Heart right ventricle (tissue), 16 donors: Measurements from ENCODE around the gene TMEM269. TPM values are rescaled to one million over a fixed set of nuclear protein-coding genes. Genes with fewer than 3 reads are reported as not detected.

ENCODE experiments used
- ATAC-seq, 8 donors: fragments of 200-7000 bp; cut with Tn5 transposase; one replicate each; pipeline ENCODE4 v1.9.1; 2020; ENCODE audit warnings: mild to moderate bottlenecking in 8 of 8, moderate library complexity in 8 of 8, moderate number of reproducible peaks in 1 of 8
- DNase-seq, 2 donors: peaks; one replicate each; pipeline ENCODE4 v3.0.0-alpha.2; 2020
- H3K27ac ChIP-seq, 10 donors: fragments of 200-600 bp; sonication (generic) in 2 of 10; one replicate each; pipeline versions ENCODE4 v1.5.0 to v1.8.0; 2020 to 2022; ENCODE audit warnings: mild to moderate bottlenecking in 3 of 10
- H3K27me3 ChIP-seq, 7 donors: fragments of 200-600 bp; one replicate each; pipeline ENCODE4 v1.8.0; 2021 to 2022; ENCODE audit warnings: mild to moderate bottlenecking in 2 of 7
- H3K36me3 ChIP-seq, 9 donors: fragments of 200-600 bp; sonication (generic) in 1 of 9; one replicate each; pipeline versions ENCODE4 v1.5.0 to v1.8.0; 2020 to 2022; ENCODE audit warnings: mild to moderate bottlenecking in 2 of 9
- H3K4me1 ChIP-seq, 9 donors: fragments of 200-600 bp; sonication (generic) in 1 of 9; one replicate each; pipeline versions ENCODE4 v1.5.0 to v1.8.0; 2020 to 2022; ENCODE audit warnings: mild to moderate bottlenecking in 4 of 9
- H3K4me3 ChIP-seq, 10 donors: fragments of 200-600 bp; sonication (generic) in 2 of 10; one replicate each; pipeline versions ENCODE4 v1.5.0 to v1.8.0; 2020 to 2022; ENCODE audit warnings: mild to moderate bottlenecking in 7 of 10, moderate library complexity in 2 of 10
- H3K9me3 ChIP-seq, 11 donors: fragments of 200-600 bp in 10 of 11; sonication (generic) in 2 of 11; one replicate each; pipeline versions ENCODE4 v1.5.0 to v1.8.0; 2013 to 2022; ENCODE audit warnings: mild to moderate bottlenecking in 2 of 11, control low read depth in 1 of 11, moderate library complexity in 1 of 11
- WGBS, 2 donors: extraction: QIAGEN DNeasy Blood & Tissue Kit; methylation state at CpG; one replicate each; pipeline ENCODE4 v1.1.7; 2013; ENCODE audit warnings: inconsistent platforms in 1 of 2; 5-methylcytosine and 5-hydroxymethylcytosine counted together
- intact Hi-C, 10 donors: fragments of 100-400 bp; cut with DNase I; formaldehyde crosslinking; loops; one replicate each; pipeline versions ENCODE4 v1.11.1 to v1.14.2; 2022
- polyA plus RNA-seq, 2 donors: library from polyadenylated mRNA; stranded (reverse); fragments of 200-250 nt; gene quantifications; one replicate each; pipeline ENCODE4 v1.2.3, GENCODE V29; 2013
- total RNA-seq, 10 donors: library from RNA; stranded (reverse); fragmentation: NEBNext Ultra II Directional in 3 of 10; extraction: Animal tissue kit (Norgen Biotek cat#: 25700) in 3 of 10; gene quantifications; one replicate each; pipeline versions ENCODE4 v1.2.1 to v1.2.4, GENCODE V29; 2021 to 2023
- TF ChIP-seq, protein P1 (sequence below), 9 donors: fragments of 200-600 bp; sonication (generic) in 2 of 9; IDR thresholded peaks; one replicate each; pipeline versions ENCODE4 v1.5.0 to v1.8.0; 2021 to 2022; ENCODE audit warnings: antibody characterized with exemption in 9 of 9, mild to moderate bottlenecking in 5 of 9, moderate library complexity in 1 of 9
- donor health status: Arrhythmogenic right ventricular cardiomyopathy.
- donor health status: ischemic (EF 13 %, LVEDD 7.1; RV severe dilation, severe dysfunction).
- donor health status: healthy with polysubstance abuse.
- donor health status: DM: no; HTN: yes; CAD: no.
- donor health status: DM: no; HTN: no; CAD: no.
- donor health status: ischemic (EF 25% LVEDD 6.9; RV normal size, moderate dysfunction).
- donor health status: ischemic (EF 25% LVEDD 5.7; RV mildly dilated, moderate dysfunction).
- donor health status: healthy.
- donor health status: DM: yes; HTN: yes; CAD: no.
- donor health status: Ischemic cardiomyopathy.
- donor health status: ischemic (EF 35%, LVEDD 5.7; RV mildly dilated, moderate dysfunction).
- donor health status: nonischemic (EF 11% LVEDD 7.7; RV severe dilation, severe dysfunction).
- donor health status: DM: yes; HTN: yes; CAD: no.
- donor health status: PGD.
- donor health status: ischemic (EF 29% LVEDD 5.4; RV normal size, mild dysfunction).
- donor health status: nonischemic (EF 23%, LVEDD 6.1; RV moderate dilation, normal function).

Gene TMEM269
- total and polyA plus RNA-seq, 12 donors, result 0.01 to 0.09 (median 0.07) TPM; not detected in 9

DNA sequence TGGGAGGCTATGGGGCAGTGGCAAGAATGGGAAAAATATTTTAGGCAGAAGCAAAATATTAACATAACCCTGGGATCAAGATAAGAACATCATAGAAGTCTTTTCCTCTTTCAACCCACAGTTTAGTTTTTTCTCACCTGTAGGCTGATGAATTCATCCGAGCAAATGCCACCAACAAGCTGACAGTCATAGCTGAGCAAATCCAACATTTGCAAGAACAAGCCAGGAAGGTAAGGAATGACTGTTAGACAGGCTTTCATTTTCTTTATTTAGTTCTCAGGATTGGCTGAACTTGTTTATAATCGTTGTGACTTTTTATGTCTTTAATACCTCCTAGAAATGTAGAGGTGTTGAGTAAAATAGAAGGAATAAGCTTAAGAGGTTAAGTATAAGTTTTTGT is 11.4 kb upstream of the TMEM269 start:
- Histone ChIP-seq H3K36me3 (peaks cover 0 to 72% (median 41%) of the 10 kb centered on the region in 9 donors), H3K27me3 (no peaks in the 10 kb centered on the region), H3K9me3 (no peaks in the 10 kb centered on the region), H3K4me3 (no peak overlapping the region), H3K27ac (no peak overlapping the region), H3K4me1 (peaks cover 2 to 25% (median 10%) of the 10 kb centered on the region in 9 donors)
- ATAC-seq (no peak), DNase-seq (no peak)
- TF ChIP-seq, protein P1, sequence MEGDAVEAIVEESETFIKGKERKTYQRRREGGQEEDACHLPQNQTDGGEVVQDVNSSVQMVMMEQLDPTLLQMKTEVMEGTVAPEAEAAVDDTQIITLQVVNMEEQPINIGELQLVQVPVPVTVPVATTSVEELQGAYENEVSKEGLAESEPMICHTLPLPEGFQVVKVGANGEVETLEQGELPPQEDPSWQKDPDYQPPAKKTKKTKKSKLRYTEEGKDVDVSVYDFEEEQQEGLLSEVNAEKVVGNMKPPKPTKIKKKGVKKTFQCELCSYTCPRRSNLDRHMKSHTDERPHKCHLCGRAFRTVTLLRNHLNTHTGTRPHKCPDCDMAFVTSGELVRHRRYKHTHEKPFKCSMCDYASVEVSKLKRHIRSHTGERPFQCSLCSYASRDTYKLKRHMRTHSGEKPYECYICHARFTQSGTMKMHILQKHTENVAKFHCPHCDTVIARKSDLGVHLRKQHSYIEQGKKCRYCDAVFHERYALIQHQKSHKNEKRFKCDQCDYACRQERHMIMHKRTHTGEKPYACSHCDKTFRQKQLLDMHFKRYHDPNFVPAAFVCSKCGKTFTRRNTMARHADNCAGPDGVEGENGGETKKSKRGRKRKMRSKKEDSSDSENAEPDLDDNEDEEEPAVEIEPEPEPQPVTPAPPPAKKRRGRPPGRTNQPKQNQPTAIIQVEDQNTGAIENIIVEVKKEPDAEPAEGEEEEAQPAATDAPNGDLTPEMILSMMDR (IDR thresholded peaks at IDR 0.05), result no peak
- WGBS, 2 donors, result 48 to 68% methylated on average over 2 of the region's 2 CpGs
- intact Hi-C loops, result loop anchor here in 4 of 10 donors (10.0 kb wide), 1 partner anchor 151 kb away; no protein-coding TSS in a partner anchor

DNA sequence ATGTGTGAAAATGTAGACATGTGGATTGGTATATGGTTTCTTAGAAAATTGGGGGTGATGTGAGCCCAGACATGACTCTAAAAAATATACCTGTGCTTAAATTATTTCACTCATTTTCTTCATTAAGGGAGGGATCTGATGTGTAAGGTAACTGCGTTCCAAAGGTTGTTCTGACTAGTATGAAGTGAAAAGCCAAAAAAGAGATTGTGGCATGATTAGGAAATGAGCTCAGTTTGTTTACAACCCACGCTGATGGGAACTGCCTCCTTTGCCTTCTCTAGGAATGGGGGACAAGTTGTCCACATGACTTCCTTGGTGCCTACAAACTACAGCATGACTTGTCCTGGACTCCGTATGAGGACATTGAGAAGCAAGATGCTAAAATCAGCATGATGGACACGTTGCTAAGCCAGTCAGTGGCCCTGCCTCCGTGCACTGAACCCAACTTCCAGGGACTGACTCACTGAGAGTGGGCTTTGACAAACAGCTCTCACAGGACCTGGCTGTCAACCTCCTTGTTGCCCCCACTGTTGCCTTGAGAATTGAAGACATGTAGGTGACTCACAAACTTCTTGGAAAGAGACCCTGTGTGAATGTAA is 9.8 kb upstream of the TMEM269 start:
- Histone ChIP-seq H3K27me3 (no peaks in the 10 kb centered on the region), H3K27ac (no peak overlapping the region), H3K36me3 (peaks cover 0 to 80% (median 41%) of the 10 kb centered on the region in 9 donors), H3K9me3 (no peaks in the 10 kb centered on the region), H3K4me3 (no peak overlapping the region), H3K4me1 (peaks cover 0 to 11% (median 0%) of the 10 kb centered on the region in 9 donors)
- intact Hi-C loops, result loop anchor here in 7 of 10 donors (5.0 to 10.0 kb wide), 2 partner anchors 150 to 297 kb away; no protein-coding TSS in a partner anchor
- ATAC-seq (no peak), DNase-seq (no peak)
- TF ChIP-seq, protein P1 (IDR thresholded peaks at IDR 0.05), result no peak
- 90 to 93% methylated on average over 5 of the region's 5 CpGs for WGBS, 2 donors

DNA sequence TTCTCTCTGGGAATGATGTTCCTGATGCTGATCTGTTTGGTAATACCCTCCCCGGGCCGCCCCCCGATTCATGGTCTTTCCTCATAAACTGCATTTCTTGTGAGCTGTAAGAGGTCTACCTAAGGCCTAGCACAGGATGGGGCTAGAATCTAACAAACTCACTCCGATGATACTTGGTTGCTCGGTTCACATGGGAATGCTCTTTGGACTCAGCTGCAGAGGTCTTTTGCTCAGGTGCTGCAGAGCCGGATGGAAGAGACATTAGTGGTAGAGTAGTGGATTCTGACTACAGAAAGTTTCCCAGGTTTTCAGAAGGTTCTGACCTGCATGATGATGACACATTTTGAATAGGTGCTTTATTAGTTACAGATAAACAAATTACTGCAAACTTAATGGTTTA is 8.3 kb upstream of the TMEM269 start:
- TF ChIP-seq, protein P1 (IDR thresholded peaks at IDR 0.05), result no peak
- H3K27me3 ChIP-seq, result no peaks in the 10 kb centered on the region
- ATAC-seq (no peak), DNase-seq (no peak)
- H3K27ac ChIP-seq, result no peak overlapping the region
- peaks cover 0 to 92% (median 49%) of the 10 kb centered on the region in 9 donors for H3K36me3 ChIP-seq
- H3K4me3 ChIP-seq, result no peak overlapping the region
- H3K4me1 ChIP-seq, result peaks cover 0 to 11% (median 0%) of the 10 kb centered on the region in 9 donors
- 98% methylated on average over 6 of the region's 6 CpGs for WGBS, 2 donors
- H3K9me3 ChIP-seq, result no peaks in the 10 kb centered on the region
- intact Hi-C loops, result loop anchor here in 7 of 10 donors (5.0 to 10.0 kb wide), 2 partner anchors 148 to 296 kb away; no protein-coding TSS in a partner anchor

DNA sequence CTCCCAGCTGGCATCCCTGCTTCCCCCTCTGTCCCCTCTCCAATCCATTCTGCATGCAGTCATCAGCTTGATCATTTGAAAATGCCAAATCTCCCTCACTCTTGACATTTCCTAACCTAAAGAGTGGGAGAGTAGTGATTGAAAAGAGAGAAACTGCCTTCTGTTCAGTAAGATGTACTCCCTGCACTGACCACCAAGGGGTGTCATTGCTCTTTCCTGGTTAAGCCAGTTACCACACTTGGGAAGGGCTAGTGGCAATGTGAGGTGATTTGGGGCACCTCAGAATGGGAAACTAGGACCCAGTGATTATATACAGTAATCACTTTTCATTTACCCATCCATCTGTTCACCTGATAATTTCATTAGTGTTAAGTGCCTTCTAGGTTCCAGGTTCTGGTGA is 6.9 kb upstream of the TMEM269 start:
- intact Hi-C loops, result loop anchor here in 8 of 10 donors (1.0 to 10.0 kb wide), 4 partner anchors 147 to 296 kb away; no protein-coding TSS in a partner anchor

More for the DNA sequence above, 6.9 kb upstream of the TMEM269 start:
- no peaks in the 10 kb centered on the region for H3K27me3 ChIP-seq
- H3K27ac ChIP-seq, result no peak overlapping the region
- peaks cover 0 to 98% (median 49%) of the 10 kb centered on the region in 9 donors for H3K36me3 ChIP-seq
- TF ChIP-seq, protein P1 (IDR thresholded peaks at IDR 0.05), result peak; percentile 32 to 68 (median 62)
- no peaks in the 10 kb centered on the region for H3K9me3 ChIP-seq
- no peaks in the 10 kb centered on the region for H3K4me1 ChIP-seq
- no peak overlapping the region for H3K4me3 ChIP-seq
- DNase-seq (no peak), ATAC-seq (peak in 5 of 8 donors; percentile 59 to 70 (median 63))
